Activated T-cell treated with anti-CD3 and anti-CD28 coated beads, Interleukin-2, amount 50 U/mL, for 1 hour (primary cell): ENCODE data around the gene TMTC2.

Source experiments
- DNase-seq: peaks from one replicate; pipeline ENCODE4 v3.0.0-alpha.2; 2020

TMTC2 gene

GRCh38 chr12:82961835-82962234 is 275.1 kb downstream of the TMTC2 start:
- DNase-seq, result no peak

GRCh38 chr12:82963956-82964355 is 277.2 kb downstream of the TMTC2 start:
- DNase-seq, result no peak

GRCh38 chr12:82964446-82964845 is 277.7 kb downstream of the TMTC2 start:
- no peak for DNase-seq

- DNase-seq, result no peak
Measured at GRCh38 chr12:82966001-82966559, 279.4 kb downstream of the TMTC2 start.

GRCh38 chr12:82968631-82969367 is 282.1 kb downstream of the TMTC2 start:
- DNase-seq, result no peak

- no peak for DNase-seq
Measured at GRCh38 chr12:82970614-82971013, 283.9 kb downstream of the TMTC2 start.

GRCh38 chr12:82971584-82971983 is 284.9 kb downstream of the TMTC2 start:
- no peak for DNase-seq

- no peak for DNase-seq
Measured at GRCh38 chr12:82972624-82973023, 285.9 kb downstream of the TMTC2 start.

- DNase-seq, result no peak
Measured at GRCh38 chr12:82973592-82973991, 286.9 kb downstream of the TMTC2 start.

- DNase-seq, result no peak
Measured at GRCh38 chr12:82981150-82981549, 294.4 kb downstream of the TMTC2 start.

- no peak for DNase-seq
Measured at GRCh38 chr12:82994117-82994516, 307.4 kb downstream of the TMTC2 start.

GRCh38 chr12:82996168-82996812 is 309.6 kb downstream of the TMTC2 start:
- no peak for DNase-seq

GRCh38 chr12:82998509-82998908 is 311.8 kb downstream of the TMTC2 start:
- DNase-seq, result no peak

GRCh38 chr12:83003026-83003425 is 316.3 kb downstream of the TMTC2 start:
- no peak for DNase-seq

GRCh38 chr12:83005534-83006197 is 319.0 kb downstream of the TMTC2 start:
- no peak for DNase-seq

GRCh38 chr12:83008703-83009102 is 322.0 kb downstream of the TMTC2 start:
- no peak for DNase-seq

GRCh38 chr12:83010169-83010804 is 323.6 kb downstream of the TMTC2 start:
- DNase-seq, result no peak

GRCh38 chr12:83015390-83016217 is 328.9 kb downstream of the TMTC2 start:
- DNase-seq, result no peak

GRCh38 chr12:83016218-83016835 is 329.6 kb downstream of the TMTC2 start:
- DNase-seq, result no peak

- no peak for DNase-seq
Measured at GRCh38 chr12:83016991-83017390, 330.3 kb downstream of the TMTC2 start.

GRCh38 chr12:83018088-83018487 is 331.4 kb downstream of the TMTC2 start:
- no peak for DNase-seq
